ENCODE results near the gene TRIM66. TPM values are rescaled to one million over a fixed set of nuclear protein-coding genes. Genes with fewer than 3 reads are reported as not detected.
A peak's percentile ranks its signal among the peaks of the same experiment; 100 is the strongest.
"Not testable (repeated sequence)": the region's sequence is repeated elsewhere in the genome, so short reads cannot be mapped to it uniquely, and the experiment has no call there.

TRIM66 gene
- total and polyA plus RNA-seq, 2 donors, result 3.2 to 7.8 TPM

GRCh38 chr11:8676458-8676857 is 6.0 kb downstream of the TRIM66 start:
- WGBS, result 95% methylated on average over 1 of the region's 1 CpG
- DNase-seq (ENCODE audit: extremely low spot score), result no peak
- H3K4me3 ChIP-seq (ENCODE audit: low read depth, low read length), result no peak overlapping the region
- H3K27ac ChIP-seq (ENCODE audit: low read depth), result no peak overlapping the region
- H3K36me3 ChIP-seq (ENCODE audit: insufficient read depth), result no peaks in the 10 kb centered on the region
- no peaks in the 10 kb centered on the region for H3K4me1 ChIP-seq (ENCODE audit: insufficient read depth)

DNA sequence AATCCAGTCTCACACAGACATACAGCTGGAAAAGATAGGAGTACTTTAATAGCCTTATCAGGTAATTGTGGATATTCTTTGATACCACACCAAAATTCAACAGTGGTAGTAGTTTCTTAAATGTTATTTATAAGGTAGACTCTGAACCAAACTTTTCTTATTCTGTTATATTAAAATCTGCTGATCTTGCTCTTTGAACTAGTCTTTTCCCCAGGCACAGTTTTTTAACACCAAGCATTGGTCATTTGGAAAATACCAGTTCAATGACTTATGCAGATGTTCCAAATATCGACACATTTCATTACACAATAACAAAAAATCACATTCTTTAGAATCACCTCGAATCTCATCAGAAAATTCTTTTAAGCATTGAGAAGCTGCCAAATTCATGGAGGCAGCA is 7.6 kb downstream of the TRIM66 start:
- 87% methylated on average over 2 of the region's 2 CpGs for WGBS
- no peak overlapping the region for H3K4me3 ChIP-seq (ENCODE audit: low read depth, low read length)
- no peaks in the 10 kb centered on the region for H3K4me1 ChIP-seq (ENCODE audit: insufficient read depth)
- H3K27ac ChIP-seq (ENCODE audit: low read depth), result no peak overlapping the region
- no peaks in the 10 kb centered on the region for H3K36me3 ChIP-seq (ENCODE audit: insufficient read depth)
- no peak for DNase-seq (ENCODE audit: extremely low spot score)

GRCh38 chr11:8672346-8672745 is 10.1 kb downstream of the TRIM66 start:
- H3K36me3 ChIP-seq (ENCODE audit: insufficient read depth), result no peaks in the 10 kb centered on the region
- H3K4me3 ChIP-seq (ENCODE audit: low read depth, low read length), result no peak overlapping the region
- DNase-seq (ENCODE audit: extremely low spot score), result no peak
- no peak overlapping the region for H3K27ac ChIP-seq (ENCODE audit: low read depth)
- H3K4me1 ChIP-seq (ENCODE audit: insufficient read depth), result no peaks in the 10 kb centered on the region
- WGBS, result 96% methylated on average over 2 of the region's 2 CpGs

GRCh38 chr11:8671651-8672062 is 10.8 kb downstream of the TRIM66 start:
- Histone ChIP-seq H3K27ac (ENCODE audit: low read depth) (peak overlapping the region; percentile 27), H3K36me3 (ENCODE audit: insufficient read depth) (no peaks in the 10 kb centered on the region), H3K4me1 (ENCODE audit: insufficient read depth) (no peaks in the 10 kb centered on the region), H3K4me3 (ENCODE audit: low read depth, low read length) (no peak overlapping the region)
- WGBS, result 0% methylated on average over 1 of the region's 1 CpG
- no peak for DNase-seq (ENCODE audit: extremely low spot score)

DNA sequence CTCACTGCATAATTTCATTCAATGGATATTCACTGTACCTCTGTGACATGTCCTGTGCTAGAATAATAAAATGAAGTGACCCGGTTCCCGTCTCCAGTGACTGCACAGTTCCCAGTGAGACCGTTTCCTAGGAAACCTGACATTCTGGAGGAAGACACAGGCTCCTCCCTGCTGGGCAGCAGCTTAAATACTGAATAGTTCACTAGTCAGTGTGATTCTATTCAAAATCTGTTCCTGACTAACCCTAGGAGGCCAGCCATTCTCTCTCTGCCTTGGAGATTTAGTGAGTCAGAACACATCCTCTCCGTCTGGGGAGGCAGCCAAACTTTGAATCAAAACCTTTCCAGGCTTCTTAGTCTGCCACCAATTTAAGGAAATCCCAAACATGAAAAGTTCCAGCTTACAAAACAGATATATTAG is 11.3 kb downstream of the TRIM66 start:
- H3K36me3 ChIP-seq (ENCODE audit: insufficient read depth), result no peaks in the 10 kb centered on the region
- no peaks in the 10 kb centered on the region for H3K4me1 ChIP-seq (ENCODE audit: insufficient read depth)
- no peak overlapping the region for H3K4me3 ChIP-seq (ENCODE audit: low read depth, low read length)
- H3K27ac ChIP-seq (ENCODE audit: low read depth), result peak overlapping the region; percentile 23
- peak; percentile 51 for DNase-seq (ENCODE audit: extremely low spot score)
- 16% methylated on average over 4 of the region's 4 CpGs for WGBS

DNA sequence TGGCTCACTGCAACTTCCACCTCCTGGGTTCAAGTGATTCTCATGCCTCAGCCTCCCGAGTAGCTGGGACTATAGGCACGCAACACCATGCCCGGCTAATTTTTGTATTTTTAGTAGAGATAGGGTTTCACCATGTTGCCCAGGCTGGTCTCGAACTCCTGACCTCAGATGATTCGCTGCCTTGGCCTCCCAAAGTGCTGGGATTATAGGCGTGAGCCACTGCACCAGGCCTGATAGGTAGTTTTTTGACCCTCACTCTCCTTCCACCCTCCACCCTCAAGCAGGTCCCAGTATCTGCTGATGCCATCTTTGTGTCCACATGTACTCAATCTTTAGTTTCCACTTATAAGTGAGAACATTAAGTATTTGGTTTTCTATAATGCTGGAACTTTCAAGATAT is 12.4 kb downstream of the TRIM66 start:
- H3K36me3 ChIP-seq (ENCODE audit: insufficient read depth); DNase-seq (ENCODE audit: extremely low spot score); H3K4me1 ChIP-seq (ENCODE audit: insufficient read depth); H3K27ac ChIP-seq (ENCODE audit: low read depth); H3K4me3 ChIP-seq (ENCODE audit: low read depth, low read length): not testable (repeated sequence)
- WGBS, result 96% methylated on average over 6 of the region's 6 CpGs

DNA sequence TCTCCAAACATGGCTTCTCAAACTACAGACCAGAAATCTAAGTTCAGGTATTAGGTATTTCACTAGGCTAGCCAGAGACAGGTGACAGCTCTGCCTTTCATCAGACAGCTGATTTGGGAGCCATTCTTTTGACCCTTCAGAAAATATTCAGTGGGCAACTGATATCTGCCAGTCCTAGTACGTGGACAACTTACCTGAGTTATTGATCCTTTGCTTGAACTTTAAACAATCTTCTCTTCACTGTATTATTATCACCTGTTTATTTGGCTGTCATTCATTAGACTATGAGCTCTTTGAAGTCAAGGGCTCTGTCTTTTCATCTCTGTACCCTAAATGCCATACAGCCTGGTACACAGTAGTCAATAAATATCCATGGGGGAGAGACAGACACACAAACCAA is 17.2 kb downstream of the TRIM66 start:
- DNase-seq (ENCODE audit: extremely low spot score), result no peak
- H3K4me1 ChIP-seq (ENCODE audit: insufficient read depth), result no peaks in the 10 kb centered on the region
- no peak overlapping the region for H3K4me3 ChIP-seq (ENCODE audit: low read depth, low read length)
- no peaks in the 10 kb centered on the region for H3K36me3 ChIP-seq (ENCODE audit: insufficient read depth)
- WGBS, result 90% methylated on average over 1 of the region's 1 CpG
- H3K27ac ChIP-seq (ENCODE audit: low read depth), result no peak overlapping the region

DNA sequence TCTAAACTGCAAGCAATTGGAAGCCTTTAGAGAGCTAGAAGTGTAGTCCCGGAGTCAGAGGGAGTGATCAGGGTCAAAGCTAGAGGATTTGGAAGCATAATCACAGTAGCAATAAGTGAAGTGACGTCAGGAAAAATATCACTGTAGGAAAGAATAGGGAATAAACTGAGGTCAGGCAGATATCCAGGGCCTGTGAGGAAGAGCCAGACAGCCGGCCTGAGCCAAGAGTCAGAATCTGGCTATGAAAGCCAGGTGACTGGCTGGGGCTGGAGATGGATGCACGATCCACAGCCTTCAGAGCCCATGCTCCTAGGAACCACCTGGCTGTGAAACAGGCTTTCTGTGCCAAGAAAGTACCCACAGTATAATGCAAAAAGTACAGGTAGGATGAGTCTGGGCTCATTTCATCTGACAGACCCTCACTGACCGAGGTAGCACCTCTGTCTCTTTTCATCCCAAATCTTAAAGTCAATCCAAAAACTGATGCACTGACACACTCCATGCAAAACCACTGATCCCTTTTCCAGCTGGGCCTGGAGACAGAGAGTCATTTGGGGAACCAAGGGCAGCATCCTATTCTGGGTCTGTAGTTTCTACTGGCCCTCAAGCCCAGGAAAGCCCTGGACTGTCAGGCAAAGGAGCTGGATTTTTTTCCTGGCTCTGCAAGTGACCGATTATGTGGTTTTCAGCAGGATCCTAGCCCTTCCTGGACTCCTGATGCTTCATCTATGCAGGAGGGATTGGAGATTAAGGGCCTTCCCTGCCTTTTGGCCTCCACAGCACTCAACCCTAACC is 21.3 kb downstream of the TRIM66 start:
- WGBS, result 81% methylated on average over 6 of the region's 6 CpGs
- Histone ChIP-seq H3K36me3 (ENCODE audit: insufficient read depth) (no peaks in the 10 kb centered on the region), H3K4me1 (ENCODE audit: insufficient read depth) (no peaks in the 10 kb centered on the region), H3K27ac (ENCODE audit: low read depth) (no peak overlapping the region), H3K4me3 (ENCODE audit: low read depth, low read length) (no peak overlapping the region)
- no peak for DNase-seq (ENCODE audit: extremely low spot score)

DNA sequence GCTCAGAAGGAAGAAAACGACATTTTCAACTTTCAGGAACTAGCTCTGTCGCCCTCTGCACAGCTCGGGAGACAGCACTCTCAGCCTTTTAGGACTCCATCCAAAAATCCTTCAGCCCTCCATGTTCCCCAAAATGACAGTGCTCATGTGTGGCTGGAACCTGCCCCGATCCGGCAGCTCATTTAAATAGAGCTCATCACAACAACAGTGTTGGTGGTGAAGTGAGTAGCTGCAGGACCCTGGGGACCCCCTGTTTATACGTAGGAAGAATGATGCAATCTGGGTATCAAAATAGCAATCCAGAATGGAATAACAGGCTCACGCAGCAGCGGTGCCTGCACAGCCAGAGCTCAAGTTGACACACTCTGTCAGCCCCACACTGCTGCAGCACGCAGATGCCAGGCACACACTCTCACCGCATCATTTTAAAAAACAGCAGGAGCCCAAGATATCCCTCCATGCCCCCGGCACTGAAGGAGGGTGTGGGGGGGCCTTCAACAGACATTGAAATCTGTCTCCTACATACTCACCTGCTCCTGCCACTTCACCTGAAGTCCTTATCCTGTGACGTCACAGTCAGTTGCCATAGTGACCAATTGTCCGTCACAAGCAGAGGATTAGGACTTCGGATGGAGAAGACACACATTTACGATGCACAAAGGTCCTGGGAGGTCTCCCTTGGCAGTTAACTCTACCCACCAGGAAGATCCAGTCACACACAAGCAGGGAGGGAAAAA is 24.0 kb downstream of the TRIM66 start:
- WGBS, result 54% methylated on average over 15 of the region's 15 CpGs
- no peak overlapping the region for H3K4me3 ChIP-seq (ENCODE audit: low read depth, low read length)
- DNase-seq (ENCODE audit: extremely low spot score), result no peak

DNA sequence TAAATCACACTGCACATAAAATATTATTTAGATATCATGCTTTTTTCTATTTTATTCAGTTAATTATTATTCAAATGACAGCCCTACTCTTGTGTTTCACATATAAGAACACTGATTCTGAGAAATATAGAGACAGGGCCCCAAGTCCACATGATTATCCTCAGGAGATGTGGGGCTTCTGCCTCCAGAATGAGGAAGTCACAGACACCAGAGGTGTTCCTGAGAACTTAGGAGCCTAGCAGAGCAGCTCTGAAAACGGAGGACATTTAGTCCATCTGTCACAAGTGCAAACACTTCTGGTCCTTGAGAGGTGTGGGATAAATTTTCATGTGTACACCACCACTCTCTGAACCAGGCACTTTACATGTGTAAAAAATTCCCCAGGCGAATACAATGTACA is 26.2 kb downstream of the TRIM66 start:
- no peaks in the 10 kb centered on the region for H3K36me3 ChIP-seq (ENCODE audit: insufficient read depth)
- WGBS, result 84% methylated on average over 2 of the region's 2 CpGs
- no peaks in the 10 kb centered on the region for H3K4me1 ChIP-seq (ENCODE audit: insufficient read depth)
- H3K4me3 ChIP-seq (ENCODE audit: low read depth, low read length), result no peak overlapping the region
- no peak overlapping the region for H3K27ac ChIP-seq (ENCODE audit: low read depth)
- DNase-seq (ENCODE audit: extremely low spot score), result no peak

More for the DNA sequence above, 24.0 kb downstream of the TRIM66 start:
- no peak overlapping the region for H3K27ac ChIP-seq (ENCODE audit: low read depth)
- H3K4me1 ChIP-seq (ENCODE audit: insufficient read depth), result no peaks in the 10 kb centered on the region
- H3K36me3 ChIP-seq (ENCODE audit: insufficient read depth), result no peaks in the 10 kb centered on the region

DNA sequence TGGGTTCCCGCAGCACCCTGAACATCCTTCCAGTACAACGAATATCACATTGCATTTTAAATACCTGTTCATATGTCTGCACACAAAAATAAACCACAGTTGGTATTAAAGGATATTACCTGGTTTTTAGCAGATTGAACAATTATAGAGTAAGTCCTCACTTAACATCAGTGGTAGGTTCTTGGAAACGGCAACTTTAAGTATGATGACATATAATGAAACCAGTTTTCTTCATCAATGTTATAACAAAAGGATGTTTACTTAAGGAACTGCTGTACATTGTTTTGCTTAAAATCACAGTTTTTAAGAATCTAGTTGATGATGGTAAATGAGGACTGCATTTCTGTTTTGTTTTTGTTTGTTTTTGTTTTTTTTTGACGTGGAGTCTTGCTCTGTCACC is 28.0 kb downstream of the TRIM66 start:
- Histone ChIP-seq H3K27ac (ENCODE audit: low read depth) (no peak overlapping the region), H3K4me3 (ENCODE audit: low read depth, low read length) (no peak overlapping the region), H3K36me3 (ENCODE audit: insufficient read depth) (no peaks in the 10 kb centered on the region), H3K4me1 (ENCODE audit: insufficient read depth) (no peaks in the 10 kb centered on the region)
- DNase-seq (ENCODE audit: extremely low spot score), result no peak
- WGBS, result 74% methylated on average over 4 of the region's 4 CpGs

DNA sequence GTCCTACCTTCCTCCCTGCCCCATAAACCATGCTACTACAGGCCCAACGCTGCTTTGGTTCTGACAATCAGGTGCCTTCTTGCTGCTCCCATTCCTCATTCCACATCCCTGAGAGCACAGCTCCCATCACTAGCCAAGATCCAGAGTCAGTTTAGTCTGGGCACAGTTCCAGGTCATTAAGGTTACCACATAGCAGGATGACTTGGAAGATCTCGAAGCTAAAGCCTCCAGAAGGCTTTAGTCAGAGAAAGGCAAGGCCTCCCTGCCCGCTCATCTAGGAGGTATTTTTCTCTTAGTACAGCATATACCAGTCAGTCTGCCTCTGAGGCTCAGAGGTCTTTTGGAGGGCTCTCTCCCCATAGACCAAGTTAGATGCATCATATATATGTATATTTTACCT is 30.3 kb downstream of the TRIM66 start:
- no peak for DNase-seq (ENCODE audit: extremely low spot score)
- H3K27ac ChIP-seq (ENCODE audit: low read depth), result no peak overlapping the region

DNA sequence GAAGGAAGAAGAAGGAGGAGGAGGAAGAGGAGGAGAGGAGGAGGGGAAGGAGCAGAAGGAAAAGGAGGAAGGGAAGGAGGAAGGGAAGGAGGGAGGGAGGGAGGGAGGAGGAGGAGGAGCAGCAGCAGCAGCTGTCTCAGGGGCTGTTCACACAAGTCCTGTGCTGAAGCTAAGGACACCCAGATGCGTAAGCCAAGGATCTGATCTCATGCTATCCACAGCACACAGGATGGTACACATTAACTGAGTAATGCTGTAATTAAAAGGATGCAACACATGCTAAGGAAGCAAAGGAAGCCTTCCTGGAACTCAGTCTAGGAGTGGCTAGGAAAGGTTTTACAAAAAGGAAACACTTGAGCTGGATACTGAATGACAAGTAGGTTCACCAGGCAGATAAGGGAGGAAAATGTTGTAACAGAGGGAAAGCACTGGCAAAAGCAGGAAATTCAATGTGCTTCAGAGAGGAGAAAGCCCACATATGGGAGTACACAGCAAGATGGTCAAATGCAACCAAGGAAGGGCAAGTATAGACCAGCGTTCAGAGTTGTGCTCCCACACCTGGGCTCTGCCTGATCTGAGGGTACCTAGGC is 32.0 kb downstream of the TRIM66 start:
- peaks cover 5% of the 10 kb centered on the region for H3K36me3 ChIP-seq (ENCODE audit: insufficient read depth)
- 96% methylated on average over 2 of the region's 2 CpGs for WGBS
- DNase-seq (ENCODE audit: extremely low spot score), result no peak

More for the DNA sequence above, 30.3 kb downstream of the TRIM66 start:
- peaks cover 3% of the 10 kb centered on the region for H3K36me3 ChIP-seq (ENCODE audit: insufficient read depth)
- H3K4me3 ChIP-seq (ENCODE audit: low read depth, low read length), result no peak overlapping the region
- WGBS, result 67% methylated on average over 3 of the region's 3 CpGs
- no peaks in the 10 kb centered on the region for H3K4me1 ChIP-seq (ENCODE audit: insufficient read depth)

DNA sequence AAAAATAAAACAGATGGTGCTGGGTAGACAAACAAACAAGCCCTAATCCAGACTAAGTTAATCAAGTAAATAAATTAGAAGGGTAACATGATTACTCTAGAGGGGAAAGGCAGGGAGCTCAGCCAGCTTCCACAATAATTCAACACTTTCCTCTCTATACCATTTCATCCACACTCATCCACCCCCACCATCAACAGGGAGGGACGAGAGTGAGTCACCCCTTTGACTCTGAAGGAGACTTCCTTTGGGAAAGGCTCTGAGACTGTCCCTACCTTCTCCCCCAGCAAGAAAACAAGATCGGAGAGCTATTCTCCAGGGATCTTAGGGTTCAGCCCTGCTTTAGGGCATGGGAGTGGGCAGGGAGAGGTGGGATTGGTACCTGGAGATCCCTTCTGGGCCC is 33.1 kb downstream of the TRIM66 start:
- 77% methylated on average over 2 of the region's 2 CpGs for WGBS
- no peaks in the 10 kb centered on the region for H3K4me1 ChIP-seq (ENCODE audit: insufficient read depth)
- no peak overlapping the region for H3K27ac ChIP-seq (ENCODE audit: low read depth)
- H3K4me3 ChIP-seq (ENCODE audit: low read depth, low read length), result no peak overlapping the region
- peaks cover 5% of the 10 kb centered on the region for H3K36me3 ChIP-seq (ENCODE audit: insufficient read depth)
- DNase-seq (ENCODE audit: extremely low spot score), result no peak

More for the DNA sequence above, 32.0 kb downstream of the TRIM66 start:
- Histone ChIP-seq H3K4me3 (ENCODE audit: low read depth, low read length) (no peak overlapping the region), H3K4me1 (ENCODE audit: insufficient read depth) (no peaks in the 10 kb centered on the region), H3K27ac (ENCODE audit: low read depth) (no peak overlapping the region)

Data from urinary bladder (tissue), 4 donors.